ENCODE data around the gene NTM. TPM values are rescaled to one million over a fixed set of nuclear protein-coding genes. Genes with fewer than 3 reads are reported as not detected.

Gene NTM
- total and polyA plus RNA-seq, 2 of the 8 experiments (the other 6 are each of a cell fraction or from before 2014, with no cell fraction given): 13.4 to 20.0 TPM

DNA sequence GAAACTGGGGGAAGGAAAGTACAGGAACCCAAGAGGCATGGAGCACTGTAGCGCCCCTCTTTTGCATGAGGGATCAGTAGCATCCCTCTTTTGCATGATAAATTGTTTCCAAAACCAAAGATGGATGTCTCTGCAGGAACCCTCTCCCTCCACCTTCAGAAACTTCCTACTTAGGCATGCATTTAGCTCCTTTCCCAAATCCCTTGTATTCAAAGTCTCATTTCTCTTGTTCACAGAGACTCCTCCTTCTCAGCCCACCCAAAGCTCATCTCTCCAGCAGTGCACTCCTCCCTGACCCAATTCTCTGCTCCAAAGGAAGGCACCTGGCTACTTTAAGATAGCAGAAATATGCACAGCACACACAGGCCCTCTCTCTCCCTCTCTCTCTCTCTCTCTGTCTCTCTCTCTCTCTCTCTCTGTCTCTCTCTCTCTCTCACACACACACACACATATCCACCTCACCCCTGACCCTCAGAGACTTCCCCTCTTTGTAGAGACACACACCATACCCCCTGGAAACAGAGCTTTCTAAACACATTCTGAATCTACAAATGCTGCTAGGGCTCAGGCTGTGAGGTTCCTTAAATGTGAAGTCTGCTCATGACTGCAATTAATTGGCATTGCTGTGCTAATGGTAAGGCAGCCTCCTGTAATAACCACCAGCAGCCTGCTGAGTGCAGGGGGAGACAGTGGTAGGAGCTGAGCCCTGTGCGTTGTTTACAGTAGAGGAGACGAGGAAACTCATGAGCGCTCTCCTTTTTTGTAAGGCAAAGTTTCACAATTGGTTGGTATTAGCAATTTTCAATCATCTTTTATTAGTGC lies 519.6 kb downstream of the NTM start:
- peak overlapping the region; percentile 51 to 78 for H3K4me2 ChIP-seq (ENCODE audit: insufficient read depth in 1 of 2, low read depth in 2 of 2, low read length in 2 of 2)
- H2BK20ac ChIP-seq (ENCODE audit: low read length): no peak overlapping the region; the same call in none of the 2 replicates
- H3K9ac ChIP-seq (replicated peaks in 1 of 4; ENCODE audit: extremely low read depth in 1 of 4, low read depth in 3 of 4, low read length in 3 of 4): 0 out of 7 replicates have a peak overlapping the region, but pooled peaks of 1 of the 4 experiments have one; percentile 14
- peaks cover 20 to 36% (median 29%) of the 10 kb centered on the region in 4 experiments for H3K4me1 ChIP-seq (replicated peaks in 1 of 4; ENCODE audit: control insufficient read depth in 3 of 4, insufficient read depth in 4 of 4, low read length in 3 of 4)
- H3K27ac ChIP-seq (ENCODE audit: low read depth, low read length): peak overlapping the region; percentile 69
- no peaks in the 10 kb centered on the region for H3K27me3 ChIP-seq (replicated peaks in 1 of 4; ENCODE audit: control insufficient read depth in 3 of 4, extremely low read depth in 1 of 4, insufficient read depth in 3 of 4, low read length in 3 of 4)
- no peak for DNase-seq (ENCODE audit: low read depth in 1 of 2, low spot score in 2 of 2)
- ChIA-PET CTCF (ENCODE audit: partially characterized antibody) (interaction anchor here (0.6 to 22.7 kb wide), 29 partner anchors 8 to 767 kb away, joined by 3 to 310 read pairs (median 4); no protein-coding TSS in a partner anchor), POLR2A (ENCODE audit: partially characterized antibody) (interaction anchor here (1.2 kb wide), 1 partner anchor 8 kb away, joined by 3 read pairs; no protein-coding TSS in a partner anchor)
- FAIRE-seq: peak; percentile 83
- WGBS, 2 experiments (ENCODE audit: extremely low coverage in 1 of 2, insufficient coverage in 1 of 2, insufficient read length in 1 of 2, insufficient replicate concordance in 2 of 2, low coverage in 1 of 2, low lambda C conversion rate in 2 of 2, missing lambda C conversion rate in 1 of 2): 22% methylated on average over 4 of the region's 4 CpGs; no CpG with 5 or more reads in 1 of the 2 experiments
- H3K23me2 ChIP-seq (ENCODE audit: low read depth, low read length): no peaks in the 10 kb centered on the region; the same call in 1 of the 2 replicates
- peak overlapping the region; percentile 82 for H2BK12ac ChIP-seq (ENCODE audit: low read depth, low read length)
- H2BK5ac ChIP-seq (ENCODE audit: low read depth, low read length): peak overlapping the region; percentile 45
- no peak overlapping the region for H2AK5ac ChIP-seq (ENCODE audit: low read depth, low read length)
- no peaks in the 10 kb centered on the region for H3K36me3 ChIP-seq (ENCODE audit: control insufficient read depth in 2 of 4, insufficient read depth in 4 of 4, low read length in 3 of 4)
- peak overlapping the region; percentile 22 for H4K91ac ChIP-seq (replicated peaks; ENCODE audit: insufficient read length, low read length)
- no peak overlapping the region for H4K5ac ChIP-seq (ENCODE audit: insufficient read length, low read depth, low read length)
- H2BK120ac ChIP-seq (replicated peaks; ENCODE audit: low read depth, low read length): no peak overlapping the region
- H2BK15ac ChIP-seq (ENCODE audit: low read length): no peak overlapping the region
- H4K20me1 ChIP-seq (replicated peaks in 1 of 2; ENCODE audit: control insufficient read depth in 1 of 2, insufficient read depth in 2 of 2, low read length in 2 of 2): no peaks in the 10 kb centered on the region
- peak overlapping the region; percentile 5 for H3K4ac ChIP-seq (replicated peaks; ENCODE audit: insufficient read length, low read depth, low read length)
- no peak overlapping the region for H3K23ac ChIP-seq (ENCODE audit: insufficient read length)
- H3K18ac ChIP-seq (ENCODE audit: extremely low read depth, low read length): peak overlapping the region; percentile 11; the same call in 1 of the 2 replicates
- no peak overlapping the region for H4K8ac ChIP-seq (ENCODE audit: extremely low read depth, insufficient read depth, low read length)
- no peak overlapping the region for H3K14ac ChIP-seq (ENCODE audit: insufficient read length)
- no peaks in the 10 kb centered on the region for H3K79me1 ChIP-seq (ENCODE audit: low read depth, low read length)
- H3K79me2 ChIP-seq (ENCODE audit: control insufficient read depth in 1 of 2, insufficient read depth in 2 of 2, low read length in 2 of 2): no peaks in the 10 kb centered on the region
- H3K9me3 ChIP-seq (ENCODE audit: insufficient read depth in 2 of 2, low read depth in 1 of 2, low read length in 1 of 2): no peaks in the 10 kb centered on the region
- H3K4me3 ChIP-seq (ENCODE audit: extremely low read depth in 1 of 4, insufficient read depth in 2 of 4, low read depth in 3 of 4, low read length in 4 of 4): peak overlapping the region in 2 of 4 experiments; percentile 15 to 24; a peak in 2 of 8 replicates
- no peak overlapping the region for H3K56ac ChIP-seq (replicated peaks; ENCODE audit: insufficient read length, low read depth, low read length)
- no peak overlapping the region for H2AFZ ChIP-seq (ENCODE audit: low read length)
- TF ChIP-seq MAFK (IDR thresholded peaks at IDR 0.05; ENCODE audit: low read depth, low read length) (no peak), ZNF274 (IDR thresholded peaks at IDR 0.05; ENCODE audit: borderline replicate concordance, extremely low read depth, low read length) (no peak), YY1 (IDR thresholded peaks at IDR 0.05; ENCODE audit: low read depth, low read length) (peak; percentile 8; the same call in 1 of the 2 replicates), RAD21 (IDR thresholded peaks at IDR 0.05 in 1 of 2, conservative IDR thresholded peaks at IDR 0.05 in 1 of 2; ENCODE audit: low read depth in 2 of 2, low read length in 2 of 2) (peak; percentile 13 to 42; a peak in 2 of 4 replicates), SP1 (IDR thresholded peaks at IDR 0.05; ENCODE audit: low read depth, low read length) (no peak)
- TF ChIP-seq, protein P1, sequence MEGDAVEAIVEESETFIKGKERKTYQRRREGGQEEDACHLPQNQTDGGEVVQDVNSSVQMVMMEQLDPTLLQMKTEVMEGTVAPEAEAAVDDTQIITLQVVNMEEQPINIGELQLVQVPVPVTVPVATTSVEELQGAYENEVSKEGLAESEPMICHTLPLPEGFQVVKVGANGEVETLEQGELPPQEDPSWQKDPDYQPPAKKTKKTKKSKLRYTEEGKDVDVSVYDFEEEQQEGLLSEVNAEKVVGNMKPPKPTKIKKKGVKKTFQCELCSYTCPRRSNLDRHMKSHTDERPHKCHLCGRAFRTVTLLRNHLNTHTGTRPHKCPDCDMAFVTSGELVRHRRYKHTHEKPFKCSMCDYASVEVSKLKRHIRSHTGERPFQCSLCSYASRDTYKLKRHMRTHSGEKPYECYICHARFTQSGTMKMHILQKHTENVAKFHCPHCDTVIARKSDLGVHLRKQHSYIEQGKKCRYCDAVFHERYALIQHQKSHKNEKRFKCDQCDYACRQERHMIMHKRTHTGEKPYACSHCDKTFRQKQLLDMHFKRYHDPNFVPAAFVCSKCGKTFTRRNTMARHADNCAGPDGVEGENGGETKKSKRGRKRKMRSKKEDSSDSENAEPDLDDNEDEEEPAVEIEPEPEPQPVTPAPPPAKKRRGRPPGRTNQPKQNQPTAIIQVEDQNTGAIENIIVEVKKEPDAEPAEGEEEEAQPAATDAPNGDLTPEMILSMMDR (IDR thresholded peaks at IDR 0.05; ENCODE audit: control extremely low read depth in 1 of 3, insufficient read depth in 1 of 3, low read depth in 1 of 3, low read length in 3 of 3): peak in 2 of 3 experiments; percentile 31 to 51; a peak in 3 of 4 replicates
- TF ChIP-seq, protein P2, sequence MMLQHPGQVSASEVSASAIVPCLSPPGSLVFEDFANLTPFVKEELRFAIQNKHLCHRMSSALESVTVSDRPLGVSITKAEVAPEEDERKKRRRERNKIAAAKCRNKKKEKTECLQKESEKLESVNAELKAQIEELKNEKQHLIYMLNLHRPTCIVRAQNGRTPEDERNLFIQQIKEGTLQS (IDR thresholded peaks at IDR 0.05; ENCODE audit: insufficient read depth, low read depth, low read length): no peak
